Stimulated activated CD4-positive, alpha-beta T cell treated with anti-CD3 and anti-CD28 coated beads, Interleukin-12 subunit alpha, Interleukin-12 subunit beta, amount 100 ng/mL, for 4 hours (primary cell): ENCODE measurements around the gene HAPSTR1.
"Not testable (repeated sequence)": the region's sequence is repeated elsewhere in the genome, so short reads cannot be mapped to it uniquely, and the experiment has no call there.

Experiments used
- DNase-seq: peaks from one replicate; pipeline ENCODE4 v3.0.0-alpha.2; 2020

Gene HAPSTR1

DNA sequence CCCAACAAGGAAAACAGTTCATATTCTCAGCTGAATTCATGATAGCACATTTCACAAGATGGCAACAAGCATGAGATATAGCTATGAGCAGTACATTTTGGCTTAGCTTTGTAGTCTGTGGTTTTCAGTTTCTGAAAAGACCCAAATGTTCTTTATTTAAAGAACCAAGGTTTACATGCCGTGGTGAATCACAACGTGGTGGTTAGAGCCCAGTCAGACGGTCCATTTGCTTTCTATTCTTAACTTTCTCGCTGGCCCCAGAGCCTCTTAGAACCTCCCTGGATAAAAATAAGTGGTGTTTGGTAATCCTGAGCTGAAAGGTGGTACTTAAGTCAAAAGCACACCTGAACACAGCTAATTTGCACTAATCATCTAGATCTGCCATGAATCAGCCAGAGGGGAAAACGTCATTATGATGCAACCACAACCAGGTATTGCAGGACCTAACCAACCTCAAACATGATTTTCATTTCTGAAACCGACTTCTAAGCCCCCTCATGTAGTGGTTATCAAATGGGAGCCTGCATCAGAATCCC lies 18.6 kb upstream of the HAPSTR1 start:
- peak; percentile 13 for DNase-seq

DNA sequence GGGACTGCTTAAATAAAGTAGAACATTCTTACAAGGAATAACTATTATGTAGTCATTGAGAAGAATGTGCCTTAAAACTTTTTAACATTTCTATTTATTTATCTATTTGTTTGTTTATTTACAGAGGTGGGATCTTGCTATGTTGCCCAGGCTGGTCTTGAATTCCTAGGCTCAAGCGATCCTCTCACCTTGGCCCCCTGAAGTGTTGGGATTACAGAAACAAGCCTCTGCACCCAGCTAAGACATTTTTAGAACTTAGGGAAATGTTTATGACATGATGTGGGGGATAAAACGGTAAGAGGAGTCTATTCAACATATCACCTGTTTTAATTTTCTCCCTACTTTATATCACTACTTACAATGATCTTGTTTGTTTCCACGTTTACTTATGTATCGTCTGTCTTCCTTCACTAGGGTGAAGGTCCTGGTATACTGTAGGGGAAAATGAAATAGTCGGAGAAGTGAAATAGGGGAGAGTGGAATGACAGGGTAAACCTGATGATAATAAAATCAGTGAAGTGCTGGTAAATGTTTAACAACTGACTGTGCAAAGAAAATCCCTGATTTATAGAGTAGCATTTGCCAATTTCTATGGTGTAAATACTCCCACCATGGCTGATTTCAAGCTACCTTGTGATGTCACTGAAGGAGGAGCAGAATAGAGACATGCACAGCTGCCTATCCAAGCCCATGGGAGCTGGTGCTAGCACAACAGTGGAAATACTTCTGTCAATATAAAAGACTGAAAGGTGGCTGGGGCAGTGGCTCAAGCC lies 16.0 kb upstream of the HAPSTR1 start:
- no peak for DNase-seq

DNA sequence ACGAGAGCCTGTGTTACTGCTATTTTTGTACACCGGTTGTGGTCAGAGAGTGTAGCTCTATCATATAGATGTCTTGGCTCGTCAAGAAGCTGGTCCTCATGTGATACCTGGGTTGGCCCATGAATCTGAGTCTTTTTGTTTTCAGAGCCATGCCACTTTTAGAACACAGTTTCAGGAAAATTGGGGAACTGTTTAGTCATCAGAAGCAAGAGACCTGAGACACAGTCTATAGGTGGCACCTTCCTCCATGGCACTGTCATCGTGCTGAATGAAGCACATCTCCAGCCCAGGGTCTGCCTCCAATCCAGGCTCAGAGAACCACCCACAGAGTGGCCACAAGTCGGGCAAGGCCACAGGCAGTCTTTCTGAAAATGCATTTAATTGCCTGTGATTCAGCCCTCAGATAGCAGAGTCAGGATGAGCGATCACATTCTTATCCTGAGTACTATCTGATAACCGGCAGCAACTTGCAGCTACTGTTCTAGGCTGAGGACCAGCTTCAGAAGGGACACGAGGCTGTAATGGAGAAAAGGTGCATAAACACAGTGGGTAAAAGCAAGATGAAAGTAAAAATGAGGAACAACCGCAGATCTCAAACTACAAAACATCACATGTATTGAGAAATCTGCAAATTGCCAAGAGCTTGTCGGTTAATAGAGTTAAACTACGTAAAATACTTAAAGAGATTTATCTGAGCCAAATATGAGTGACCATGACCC lies 14.2 kb upstream of the HAPSTR1 start:
- DNase-seq, result no peak

DNA sequence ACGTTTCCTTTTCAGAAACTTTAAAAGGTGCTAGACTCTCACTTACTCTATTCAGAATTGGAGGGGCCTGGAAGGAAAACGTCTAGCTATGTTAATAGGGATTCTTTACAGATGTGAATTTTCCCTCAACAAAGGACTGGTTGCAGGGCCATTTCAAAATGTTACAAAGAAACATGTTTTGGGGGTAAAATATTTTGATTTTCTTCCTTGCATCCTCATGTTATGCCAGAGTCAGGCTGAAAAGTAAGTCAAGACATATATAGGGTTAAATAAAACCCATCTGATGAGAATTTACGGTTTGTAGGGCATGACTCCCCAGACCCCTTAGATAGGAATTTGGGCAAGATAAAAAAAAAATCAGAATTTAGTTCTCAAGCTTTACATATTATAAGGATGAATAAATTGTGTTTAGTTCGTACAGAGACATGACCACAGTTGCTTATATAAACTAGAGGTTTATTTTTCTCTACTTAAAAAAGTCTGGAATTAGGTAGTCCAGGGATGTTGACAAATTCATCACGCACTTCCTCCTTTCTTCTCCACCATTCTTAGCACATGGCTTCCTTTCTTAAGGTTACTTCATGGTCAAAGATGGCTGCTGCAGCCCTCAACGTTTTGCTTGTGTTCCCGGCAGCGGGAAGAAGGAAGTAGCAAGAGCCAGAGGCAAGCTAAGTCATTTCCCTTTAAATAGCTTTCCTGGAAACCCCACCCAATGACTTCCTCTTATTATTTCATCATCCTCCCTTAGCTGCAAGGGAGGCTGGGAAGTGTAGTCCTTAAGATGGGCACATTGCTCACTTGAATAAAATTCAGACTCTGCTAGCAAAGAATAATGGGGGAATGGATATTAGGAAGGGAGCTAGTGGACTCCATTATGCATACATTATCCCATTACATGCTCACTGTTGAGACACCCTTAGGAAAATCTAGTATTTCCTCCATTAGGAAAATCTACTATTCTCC lies 12.7 kb upstream of the HAPSTR1 start:
- DNase-seq, result not testable (repeated sequence)

DNA sequence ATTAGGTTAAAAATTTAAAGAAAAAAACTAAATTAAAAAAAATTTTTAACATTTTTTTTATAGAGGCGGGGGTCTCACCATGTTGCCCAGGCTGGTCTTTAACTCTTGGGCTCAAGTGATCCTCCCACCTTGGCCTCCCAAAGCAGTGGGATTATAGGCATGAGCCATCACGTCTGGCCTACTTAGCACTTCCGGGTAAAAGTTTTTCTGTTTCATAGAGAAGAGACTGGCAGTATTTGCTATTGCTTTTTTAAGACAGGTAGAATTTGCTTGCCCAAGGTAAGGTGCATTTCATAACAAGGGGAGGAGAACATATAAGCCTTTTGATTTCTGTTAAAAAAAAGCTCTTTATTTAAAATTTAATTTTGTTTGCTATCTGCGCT lies 12.0 kb upstream of the HAPSTR1 start:
- no peak for DNase-seq

DNA sequence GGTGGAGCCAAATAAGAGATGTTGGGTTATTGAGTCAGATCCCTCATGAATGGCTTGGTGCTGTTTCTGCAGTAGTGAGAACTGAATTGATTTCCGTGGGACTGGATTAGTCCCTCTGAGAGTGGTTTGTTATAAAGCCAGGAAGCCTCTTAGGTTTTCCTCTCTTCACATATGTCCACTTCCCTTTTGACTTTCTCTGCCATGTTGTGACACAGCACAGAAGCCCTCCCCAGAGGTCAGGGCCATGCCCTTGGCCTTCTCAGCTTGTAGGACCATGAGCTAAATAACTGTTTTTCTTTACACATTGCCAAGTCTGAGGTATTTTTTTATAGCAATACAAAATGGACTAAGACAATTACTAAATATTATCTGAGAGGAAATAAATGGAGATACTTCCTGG lies 10.3 kb upstream of the HAPSTR1 start:
- DNase-seq, result no peak

DNA sequence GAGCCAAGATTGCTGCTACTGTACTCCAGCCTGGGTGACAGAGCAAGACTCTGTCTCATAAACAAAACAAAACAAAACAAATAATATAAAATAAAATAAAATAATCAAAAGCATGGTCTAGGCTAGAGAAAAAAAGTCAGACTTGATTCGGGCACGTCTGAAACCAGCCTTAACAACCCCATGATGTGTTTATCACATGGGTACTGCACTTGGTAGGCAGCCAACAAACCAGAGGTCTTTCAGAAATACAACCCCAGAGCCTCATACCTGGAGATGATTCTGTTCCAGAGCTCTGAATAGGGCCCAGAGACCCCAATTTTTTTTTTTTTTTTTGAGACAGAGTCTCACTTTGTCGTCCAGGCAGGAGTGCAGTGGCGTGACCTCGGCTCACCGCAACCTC lies 9.6 kb upstream of the HAPSTR1 start:
- no peak for DNase-seq

DNA sequence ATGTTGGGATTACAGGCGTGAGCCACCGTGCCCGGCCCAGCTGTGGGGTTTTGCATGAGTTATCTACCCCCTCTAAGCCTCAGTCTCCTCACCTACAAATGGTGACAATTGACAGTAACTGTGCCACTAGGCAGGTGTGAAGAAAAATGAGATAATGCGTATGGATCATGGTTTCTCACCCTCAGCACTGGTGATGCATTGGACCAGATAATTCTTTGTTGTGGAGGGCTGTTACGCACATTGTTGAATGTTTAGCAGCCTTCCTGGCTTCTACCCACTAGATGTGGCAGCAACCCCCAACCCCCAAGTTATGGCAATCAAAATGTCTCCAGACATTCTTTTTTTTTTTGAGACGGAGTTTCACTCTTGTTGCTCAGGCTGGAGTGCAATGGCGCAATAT lies 9.0 kb upstream of the HAPSTR1 start:
- no peak for DNase-seq

DNA sequence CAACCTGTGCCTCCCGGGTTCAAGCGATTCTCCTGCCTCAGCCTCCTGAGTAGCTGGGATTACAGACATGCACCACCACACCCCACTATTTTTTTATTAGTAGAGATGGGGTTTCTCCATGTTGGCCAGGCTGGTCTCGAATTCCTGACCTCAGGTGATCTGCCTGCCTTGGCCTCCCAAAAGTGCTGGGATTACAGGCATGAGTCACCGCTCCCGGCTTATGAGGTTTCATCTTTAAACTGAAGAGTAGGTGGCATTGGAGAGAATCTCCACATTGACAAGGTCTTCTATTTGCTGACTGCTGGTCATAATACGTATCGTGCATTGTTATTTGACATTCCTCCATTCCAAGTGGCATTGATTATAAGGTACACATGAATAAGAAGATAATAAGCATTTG lies 3.7 kb upstream of the HAPSTR1 start:
- not testable (repeated sequence) for DNase-seq

DNA sequence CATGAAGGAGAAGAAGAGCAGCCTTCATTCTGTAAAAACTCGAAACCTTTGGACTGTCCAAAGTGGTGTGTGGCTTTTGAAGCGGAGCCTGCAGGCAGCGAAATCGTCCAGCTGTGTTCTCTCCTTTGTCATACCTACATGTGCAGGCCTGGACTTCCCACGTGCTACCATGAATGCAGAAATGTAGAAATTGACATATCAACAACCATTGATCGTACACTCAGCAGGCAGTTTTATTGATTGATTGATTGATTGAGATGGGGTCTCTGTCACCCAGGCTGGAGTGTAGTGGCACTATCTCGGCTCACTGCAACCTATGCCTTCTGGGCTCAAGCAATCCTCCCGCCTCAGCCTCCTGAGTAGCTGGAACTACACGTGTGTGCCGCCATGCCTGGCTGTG lies 2.6 kb upstream of the HAPSTR1 start:
- no peak for DNase-seq

DNA sequence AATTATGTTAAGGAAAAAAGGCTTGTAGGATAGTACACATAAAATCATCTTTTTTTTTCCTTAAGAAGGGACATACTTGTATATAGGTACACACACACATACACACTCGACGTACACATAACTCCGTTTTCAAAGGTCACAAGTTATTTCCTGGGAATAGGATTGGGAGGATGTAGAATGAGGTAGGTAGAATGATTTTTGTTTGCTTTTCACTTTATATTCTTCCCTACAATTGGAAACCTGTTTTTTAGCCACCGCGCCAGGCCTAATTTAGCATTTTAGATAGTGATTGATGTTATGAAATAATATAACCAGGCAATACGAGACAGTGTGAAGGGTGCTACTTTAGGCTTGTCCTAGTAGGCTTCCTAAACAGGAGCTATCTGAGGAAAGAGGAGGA lies 1.8 kb upstream of the HAPSTR1 start:
- DNase-seq, result no peak

DNA sequence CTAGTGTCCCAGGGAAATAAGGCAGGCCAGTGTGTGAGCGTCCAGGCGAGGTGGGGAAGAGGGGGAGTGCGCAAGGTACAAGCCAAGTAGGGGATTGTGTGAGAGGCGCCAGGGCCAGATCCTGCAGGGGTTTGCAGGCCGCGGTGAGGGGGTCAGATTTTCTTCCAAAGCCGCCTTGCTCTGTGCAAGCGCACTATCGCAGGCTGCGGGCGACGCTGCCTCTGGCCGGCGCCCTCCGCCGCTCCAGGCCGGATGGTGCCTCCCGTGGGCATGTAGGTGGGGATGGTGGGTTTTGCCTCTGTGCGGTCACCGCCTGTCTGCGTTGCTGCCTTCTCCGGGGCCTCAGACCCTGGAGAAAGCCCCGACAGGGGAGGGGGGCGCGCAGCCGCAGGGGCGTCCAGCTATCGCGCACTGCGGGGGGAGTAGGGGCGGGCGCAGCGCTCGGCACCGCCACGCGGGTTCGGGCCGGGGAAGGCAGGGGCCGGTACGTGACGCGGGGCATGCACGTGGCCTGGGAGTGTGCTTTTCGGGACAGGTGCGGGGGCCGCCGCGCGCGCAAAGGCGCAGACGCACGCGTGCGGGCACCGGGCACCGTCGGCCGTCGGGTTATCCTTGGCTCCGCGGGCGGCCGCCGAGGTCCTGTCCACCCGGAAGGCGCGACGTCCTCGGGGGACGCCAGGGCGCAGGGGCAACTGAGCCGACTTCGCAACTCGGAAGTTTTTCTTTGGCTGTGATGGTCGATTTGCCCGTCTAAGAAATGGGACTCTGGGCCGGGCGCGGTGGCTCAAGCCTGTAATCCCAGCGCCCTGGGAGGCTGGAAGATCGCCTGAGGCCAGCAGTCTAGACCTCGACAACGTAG lies 1.1 kb upstream of the HAPSTR1 start:
- DNase-seq, result peak; percentile 47

DNA sequence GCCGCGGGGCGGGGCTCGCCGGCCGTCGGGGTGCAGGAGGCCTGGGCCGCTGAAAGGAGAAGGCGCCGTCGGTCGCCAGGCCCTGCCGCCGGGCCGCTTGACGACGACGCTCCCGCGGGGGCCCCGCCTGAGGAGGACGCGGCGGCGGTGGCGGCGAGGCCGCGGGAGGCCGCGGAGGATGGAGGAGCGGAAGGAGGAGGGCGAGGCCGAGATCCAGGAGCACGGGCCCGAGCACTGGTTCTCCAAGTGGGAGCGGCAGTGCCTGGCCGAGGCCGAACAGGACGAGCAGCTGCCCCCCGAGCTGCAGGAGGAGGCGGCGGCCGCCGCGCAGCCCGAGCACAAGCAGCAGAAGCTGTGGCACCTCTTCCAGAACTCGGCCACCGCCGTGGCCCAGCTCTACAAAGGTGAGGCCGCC lies 430 bp downstream of the HAPSTR1 start:
- peak; percentile 44 for DNase-seq

DNA sequence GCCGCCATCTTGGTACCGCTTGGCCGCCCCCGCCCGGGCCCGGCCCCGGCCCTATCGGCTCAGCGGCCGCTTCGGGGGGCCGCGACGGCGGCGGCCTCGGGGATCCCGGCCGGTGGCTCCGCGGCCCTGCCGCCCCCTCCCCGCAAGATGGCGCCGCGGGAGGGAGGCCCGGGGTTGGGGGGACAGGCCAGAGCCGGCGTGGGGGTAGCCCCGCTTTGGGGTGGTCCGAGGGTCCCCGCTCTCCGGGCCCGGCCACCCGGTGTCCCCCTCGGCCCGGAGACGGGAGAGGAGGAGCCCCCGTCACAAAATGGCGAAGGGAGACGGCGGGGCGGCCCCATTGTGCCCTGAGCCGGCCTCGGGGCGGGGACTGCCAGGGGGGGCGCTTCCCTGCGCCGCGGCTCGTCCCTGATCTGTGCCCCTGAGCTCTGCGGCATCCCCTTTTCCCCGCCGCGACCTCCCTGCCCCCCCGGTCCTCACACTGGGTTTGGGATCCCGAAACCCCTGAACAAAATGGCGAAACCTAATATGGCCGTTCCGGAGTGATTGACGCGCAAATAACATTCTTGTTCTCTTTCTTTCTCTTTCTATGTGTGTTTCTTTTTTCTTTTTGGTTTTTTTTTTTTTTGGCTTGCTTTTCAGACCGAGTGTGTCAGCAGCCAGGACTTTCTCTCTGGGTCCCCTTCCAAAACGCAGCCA lies 986 bp downstream of the HAPSTR1 start:
- peak; percentile 52 for DNase-seq

DNA sequence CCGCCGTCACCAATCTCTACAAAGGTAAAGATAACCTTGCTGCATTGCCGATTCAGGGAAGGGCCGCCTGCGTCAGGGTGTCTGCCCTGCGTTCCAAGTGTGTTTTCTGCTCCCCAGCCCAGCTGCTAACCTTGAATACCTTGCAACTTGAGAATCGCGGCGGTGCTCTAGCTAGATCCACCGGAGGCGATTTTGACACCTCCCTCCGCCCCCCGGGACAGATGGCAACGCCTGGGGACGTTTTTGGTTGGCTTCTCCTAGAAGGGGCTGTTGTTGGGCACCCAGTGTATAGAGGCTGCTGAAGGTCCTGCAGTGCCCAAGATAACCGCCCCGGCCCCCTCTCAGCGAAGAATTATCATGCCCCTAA lies 1.5 kb downstream of the HAPSTR1 start:
- DNase-seq, result peak; percentile 17

DNA sequence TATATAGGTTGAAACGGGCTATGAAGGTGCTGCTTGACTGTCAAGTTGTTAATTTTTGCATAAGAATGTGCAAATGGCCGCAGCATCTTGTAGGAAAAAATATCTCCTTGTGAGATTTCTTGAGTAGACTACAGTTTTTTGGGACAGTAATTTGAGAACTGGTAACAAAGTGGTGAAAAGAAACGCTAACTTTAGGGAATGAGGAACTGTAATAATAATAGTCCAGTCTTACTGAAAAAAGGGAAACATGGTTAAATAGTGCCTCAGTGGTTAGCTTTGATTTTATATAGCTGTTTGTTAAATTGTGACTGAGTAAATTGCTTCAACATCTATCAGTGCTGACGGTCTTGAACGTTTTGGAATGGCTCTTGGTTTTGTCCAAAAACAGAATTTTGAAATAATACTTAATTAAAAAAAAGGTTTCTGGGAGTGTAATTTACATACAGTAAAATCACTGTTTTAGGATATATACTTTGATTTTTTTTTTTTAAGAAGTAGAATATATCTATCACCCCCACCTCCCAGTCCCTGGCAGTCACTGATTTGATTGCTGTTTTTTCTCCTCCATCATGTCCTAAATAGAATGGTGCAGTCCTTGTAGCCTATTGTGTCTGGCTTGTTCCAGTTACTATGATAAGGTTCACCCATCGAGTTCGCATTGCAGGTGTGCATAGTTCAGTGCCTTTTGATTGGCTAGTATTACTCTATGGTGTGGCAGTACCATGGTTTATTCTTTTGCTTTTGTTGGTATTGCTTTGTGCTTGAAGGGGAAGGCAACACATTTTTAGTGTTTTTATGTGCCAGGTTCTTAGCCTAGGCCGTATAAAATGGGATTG lies 2.8 kb downstream of the HAPSTR1 start:
- DNase-seq, result no peak

DNA sequence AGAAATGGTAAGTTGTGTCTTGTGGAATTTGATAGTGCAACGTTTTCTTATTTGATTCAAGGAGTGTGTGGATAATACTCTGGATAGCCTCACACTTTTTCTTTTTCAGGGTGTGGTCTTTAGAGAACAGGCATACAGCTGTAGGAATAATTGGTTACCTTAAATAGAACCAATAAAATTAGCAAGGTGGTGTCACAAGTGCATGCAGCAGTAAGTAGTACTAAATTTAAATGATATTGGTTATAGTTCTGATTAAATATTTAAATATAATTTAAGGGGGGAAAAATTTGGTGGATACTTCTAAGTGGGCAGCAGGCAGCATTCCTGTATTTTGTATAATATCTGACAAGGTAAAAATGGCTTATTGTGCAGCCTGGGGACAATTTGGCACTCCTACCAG lies 3.7 kb downstream of the HAPSTR1 start:
- DNase-seq, result no peak

DNA sequence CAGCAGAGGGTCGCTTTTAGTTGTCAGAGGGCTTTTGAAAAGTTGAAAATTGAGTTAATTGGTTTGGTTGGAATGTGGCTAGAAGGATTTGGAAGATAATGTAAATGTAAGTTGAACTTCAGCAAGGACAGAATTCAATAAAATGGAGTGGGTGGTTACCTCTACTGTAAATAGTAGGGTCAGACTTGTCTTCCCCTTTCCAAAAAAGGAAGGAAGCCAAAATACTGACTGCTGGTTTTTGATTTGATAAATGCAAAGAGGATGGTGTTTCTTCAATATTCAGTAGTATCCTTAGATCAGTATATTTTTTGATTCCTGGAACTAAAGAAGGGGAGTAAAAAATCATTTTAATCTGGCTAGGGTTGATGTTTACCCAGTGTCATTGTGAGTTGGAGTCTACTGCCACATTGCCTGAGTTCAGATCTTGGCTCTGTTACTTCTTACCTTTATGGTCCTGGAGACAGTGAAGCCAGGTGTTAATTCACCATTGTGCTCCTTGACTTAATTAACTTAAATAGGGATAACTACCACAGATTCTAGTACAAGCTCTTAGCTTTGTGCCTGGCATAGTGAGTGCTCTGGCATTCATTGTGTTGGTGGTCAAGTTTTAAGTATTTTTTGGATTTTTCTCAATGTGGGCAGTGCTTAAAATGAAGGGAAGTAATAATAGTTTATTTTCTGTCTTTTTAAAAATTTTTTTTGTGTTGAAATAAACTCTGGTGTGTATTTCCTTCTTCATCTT lies 4.4 kb downstream of the HAPSTR1 start:
- DNase-seq, result no peak

DNA sequence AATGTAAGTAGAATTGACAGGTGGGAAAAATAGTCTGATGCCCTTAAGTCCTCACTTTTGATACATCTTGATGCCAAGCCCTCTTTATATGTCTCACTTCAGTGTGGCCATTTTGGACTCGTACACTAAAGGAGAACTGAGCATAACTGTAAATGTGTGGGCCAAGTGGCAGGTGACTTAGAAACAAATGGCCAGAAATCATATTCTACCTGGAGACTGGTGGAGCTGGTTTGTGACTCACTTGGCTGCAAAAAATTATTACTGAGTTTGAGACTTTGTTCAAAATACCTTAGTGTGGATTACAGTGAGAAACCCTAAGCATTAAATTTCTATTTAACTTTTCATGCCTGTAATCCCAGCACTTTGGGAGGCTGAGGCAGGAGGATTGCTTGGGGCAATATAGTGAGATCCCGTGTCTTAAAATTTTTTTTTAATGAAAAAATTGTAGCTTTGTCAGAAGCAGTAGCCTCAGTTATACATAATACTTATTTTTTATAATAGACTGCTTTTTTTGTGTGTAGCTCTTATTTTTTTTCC lies 5.0 kb downstream of the HAPSTR1 start:
- no peak for DNase-seq
